Thoracic aorta (tissue), 2 donors: ENCODE data around the gene E2F8. TPM values are rescaled to one million over a fixed set of nuclear protein-coding genes. Genes with fewer than 3 reads are reported as not detected.
"Not testable (repeated sequence)": the region's sequence is repeated elsewhere in the genome, so short reads cannot be mapped to it uniquely, and the experiment has no call there.

Experiments used
- ATAC-seq: fragments of 150-250 bp; one replicate; pipeline ENCODE4 v1.8.0; 2017; ENCODE audit warnings: low read depth; ENCODE audit not compliant: insufficient number of reproducible peaks, low FRiP score
- DNase-seq: peaks from one replicate; pipeline ENCODE4 v3.0.0-alpha.2; 2020; ENCODE audit warnings: low spot score
- H3K27ac ChIP-seq, 2 donors: fragments of 200-600 bp; sonication (generic); 1 replicate in 1 of 2; 2 replicates in 1 of 2; pipeline ENCODE4 v1.5.1; 2016; ENCODE audit warnings: mild to moderate bottlenecking in 2 of 2, moderate library complexity in 2 of 2
- H3K27me3 ChIP-seq: fragments of 200-600 bp; sonication (generic); replicated peaks from 2 replicates; pipeline ENCODE4 v1.6.0; 2016; ENCODE audit warnings: mild to moderate bottlenecking; ENCODE audit not compliant: insufficient read depth
- H3K36me3 ChIP-seq: fragments of 200-600 bp; sonication (generic); one replicate; pipeline ENCODE4 v1.5.1; 2016
- H3K4me1 ChIP-seq, 2 donors: fragments of 200-600 bp; sonication (generic); 1 replicate in 1 of 2; 2 replicates in 1 of 2; pipeline versions ENCODE4 v1.5.1 to v1.6.0; 2016; ENCODE audit warnings: low read depth in 2 of 2, mild to moderate bottlenecking in 1 of 2; ENCODE audit not compliant: control insufficient read depth in 1 of 2
- H3K4me3 ChIP-seq: fragments of 200-600 bp; sonication (generic); 2 replicates; pipeline ENCODE4 v1.5.1; 2016; ENCODE audit warnings: mild to moderate bottlenecking
- H3K9me3 ChIP-seq: fragments of 200-600 bp; sonication (generic); 2 replicates; pipeline ENCODE4 v1.5.1; 2016
- total RNA-seq, 2 donors: library from RNA; depleted of rRNA; stranded (reverse); fragments of >200 nt; gene quantifications; one replicate each; pipeline versions ENCODE4 v1.1.0 to v1.2.3, GENCODE V29; 2016
- TF ChIP-seq, protein P1 (sequence below): fragments of 200-600 bp; sonication (generic); IDR thresholded peaks from one replicate; pipeline ENCODE4 v1.5.1; 2019; ENCODE audit warnings: antibody characterized with exemption

The E2F8 gene
- total RNA-seq, 2 donors from 2014 or later, result not detected

DNA sequence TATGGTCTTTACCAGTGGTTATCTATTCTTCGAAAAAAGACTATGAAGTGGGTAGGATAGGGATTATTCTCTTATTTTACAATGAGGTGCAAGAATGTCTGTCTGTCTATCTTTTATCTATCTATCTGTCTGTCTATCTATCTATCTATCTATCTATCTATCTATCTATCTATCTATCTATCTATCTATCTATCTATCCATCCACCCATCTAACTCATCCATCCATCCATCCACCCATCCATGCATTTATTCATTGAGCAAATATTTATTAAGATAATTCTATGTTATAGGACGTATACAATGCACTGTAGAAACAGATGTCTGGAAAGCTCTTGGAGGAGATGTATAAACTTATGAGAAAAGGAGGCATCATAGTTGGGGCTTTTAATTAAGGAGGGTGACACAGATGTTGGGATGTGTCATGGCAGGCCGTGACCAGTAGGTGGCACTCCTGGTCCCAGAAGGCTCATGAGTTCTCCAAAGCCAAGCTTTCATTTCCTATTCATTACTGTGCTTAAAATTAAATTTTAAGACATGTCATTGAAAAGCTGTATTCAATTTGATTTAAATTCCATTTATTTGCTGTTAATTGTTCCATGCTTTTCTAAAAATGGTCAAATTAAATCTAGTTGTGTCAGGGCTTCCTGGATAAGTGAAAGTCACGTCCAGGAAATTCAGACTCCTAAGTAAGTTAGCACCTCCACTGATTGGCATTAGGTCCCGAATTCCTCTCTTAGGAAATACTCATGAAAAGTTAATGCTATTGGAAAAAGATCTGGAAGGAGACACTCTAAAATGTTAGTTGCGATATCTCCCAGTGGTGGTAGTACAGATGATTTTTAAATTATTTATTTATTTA is 19.0 kb upstream of the E2F8 start:
- Histone ChIP-seq H3K4me3 (peak overlapping the region; percentile 48), H3K27me3 (no peaks in the 10 kb centered on the region), H3K27ac (no peak overlapping the region), H3K36me3 (no peaks in the 10 kb centered on the region), H3K4me1 (no peaks in the 10 kb centered on the region), H3K9me3 (no peaks in the 10 kb centered on the region)
- ATAC-seq (no peak), DNase-seq (no peak)
- TF ChIP-seq, protein P1, sequence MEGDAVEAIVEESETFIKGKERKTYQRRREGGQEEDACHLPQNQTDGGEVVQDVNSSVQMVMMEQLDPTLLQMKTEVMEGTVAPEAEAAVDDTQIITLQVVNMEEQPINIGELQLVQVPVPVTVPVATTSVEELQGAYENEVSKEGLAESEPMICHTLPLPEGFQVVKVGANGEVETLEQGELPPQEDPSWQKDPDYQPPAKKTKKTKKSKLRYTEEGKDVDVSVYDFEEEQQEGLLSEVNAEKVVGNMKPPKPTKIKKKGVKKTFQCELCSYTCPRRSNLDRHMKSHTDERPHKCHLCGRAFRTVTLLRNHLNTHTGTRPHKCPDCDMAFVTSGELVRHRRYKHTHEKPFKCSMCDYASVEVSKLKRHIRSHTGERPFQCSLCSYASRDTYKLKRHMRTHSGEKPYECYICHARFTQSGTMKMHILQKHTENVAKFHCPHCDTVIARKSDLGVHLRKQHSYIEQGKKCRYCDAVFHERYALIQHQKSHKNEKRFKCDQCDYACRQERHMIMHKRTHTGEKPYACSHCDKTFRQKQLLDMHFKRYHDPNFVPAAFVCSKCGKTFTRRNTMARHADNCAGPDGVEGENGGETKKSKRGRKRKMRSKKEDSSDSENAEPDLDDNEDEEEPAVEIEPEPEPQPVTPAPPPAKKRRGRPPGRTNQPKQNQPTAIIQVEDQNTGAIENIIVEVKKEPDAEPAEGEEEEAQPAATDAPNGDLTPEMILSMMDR, result peak; percentile 94

- TF ChIP-seq, protein P1, result no peak
Observed at GRCh38 chr11:19258641-19259230, 18.0 kb upstream of the E2F8 start.

GRCh38 chr11:19254441-19254840 is 13.7 kb upstream of the E2F8 start:
- not testable (repeated sequence) for H3K4me3 ChIP-seq, H3K4me1 ChIP-seq, H3K9me3 ChIP-seq, DNase-seq, ATAC-seq, H3K27me3 ChIP-seq, H3K36me3 ChIP-seq, H3K27ac ChIP-seq

More at GRCh38 chr11:19258641-19259230, 18.0 kb upstream of the E2F8 start:
- H3K4me1 ChIP-seq, result no peaks in the 10 kb centered on the region
- no peak overlapping the region for H3K27ac ChIP-seq
- H3K36me3 ChIP-seq, result no peaks in the 10 kb centered on the region
- H3K27me3 ChIP-seq, result no peaks in the 10 kb centered on the region
- H3K4me3 ChIP-seq, result no peak overlapping the region
- H3K9me3 ChIP-seq, result no peaks in the 10 kb centered on the region
- DNase-seq, result no peak
- ATAC-seq, result no peak

DNA sequence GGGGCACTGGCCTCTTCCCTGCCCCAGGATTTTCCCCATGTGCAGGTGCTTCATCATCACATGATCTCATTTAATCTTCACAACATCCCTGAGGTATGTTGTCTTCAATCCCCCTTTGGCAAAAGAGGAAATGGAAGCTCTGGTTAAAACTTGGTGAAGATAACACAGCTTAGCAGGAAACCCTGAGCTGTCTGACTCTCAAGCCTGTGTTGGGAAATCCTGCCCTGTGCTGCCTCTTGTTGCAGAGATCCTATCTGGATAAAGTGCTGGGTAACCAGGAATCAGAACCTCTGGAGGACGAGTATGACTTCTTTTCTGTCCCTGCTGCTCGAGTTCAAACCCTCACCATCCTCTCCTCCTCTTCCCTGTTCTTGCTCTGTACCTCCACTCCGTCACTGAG is 13.1 kb upstream of the E2F8 start:
- Histone ChIP-seq H3K27me3 (no peaks in the 10 kb centered on the region), H3K27ac (no peak overlapping the region), H3K4me3 (no peak overlapping the region), H3K4me1 (no peaks in the 10 kb centered on the region), H3K36me3 (no peaks in the 10 kb centered on the region), H3K9me3 (no peaks in the 10 kb centered on the region)
- DNase-seq, result no peak
- ATAC-seq, result no peak
- TF ChIP-seq, protein P1, result no peak

GRCh38 chr11:19253153-19253745 is 12.5 kb upstream of the E2F8 start:
- ATAC-seq, result no peak
- no peak overlapping the region for H3K27ac ChIP-seq
- TF ChIP-seq, protein P1, result no peak

More at GRCh38 chr11:19253153-19253745, 12.5 kb upstream of the E2F8 start:
- Histone ChIP-seq H3K9me3 (no peaks in the 10 kb centered on the region), H3K4me3 (no peak overlapping the region), H3K36me3 (no peaks in the 10 kb centered on the region), H3K27me3 (no peaks in the 10 kb centered on the region), H3K4me1 (no peaks in the 10 kb centered on the region)
- no peak for DNase-seq
